HG02610 (cell line): ENCODE data around the gene NOA1.
"Not testable (repeated sequence)": the region's sequence is repeated elsewhere in the genome, so short reads cannot be mapped to it uniquely, and the experiment has no call there.

Source experiments
- ATAC-seq: cut with Tn5 transposase; IDR thresholded peaks from one replicate; pipeline ENCODE4 v1.9.1; 2021; ENCODE audit warnings: mild to moderate bottlenecking, moderate library complexity; ENCODE audit not compliant: unreplicated experiment

NOA1 gene

DNA sequence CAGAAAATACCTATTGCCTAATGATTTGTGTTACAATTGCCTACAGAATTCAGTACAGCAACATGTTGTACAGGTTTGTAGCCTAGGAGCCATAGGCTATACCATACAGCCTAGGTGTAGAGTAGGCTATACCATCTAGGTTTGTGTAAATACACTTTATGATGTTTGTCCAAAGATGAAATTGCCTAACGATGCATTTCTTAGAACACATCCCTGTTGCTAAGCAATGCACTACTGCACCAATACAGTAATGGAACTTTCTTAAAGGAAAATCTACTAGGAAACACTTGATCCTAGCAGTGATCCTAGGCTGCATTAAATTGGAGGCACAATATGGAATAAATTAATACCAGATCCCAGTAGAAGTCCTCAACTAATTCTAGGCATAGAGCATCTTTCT, 18.3 kb downstream of the NOA1 start:
- no peak for ATAC-seq

DNA sequence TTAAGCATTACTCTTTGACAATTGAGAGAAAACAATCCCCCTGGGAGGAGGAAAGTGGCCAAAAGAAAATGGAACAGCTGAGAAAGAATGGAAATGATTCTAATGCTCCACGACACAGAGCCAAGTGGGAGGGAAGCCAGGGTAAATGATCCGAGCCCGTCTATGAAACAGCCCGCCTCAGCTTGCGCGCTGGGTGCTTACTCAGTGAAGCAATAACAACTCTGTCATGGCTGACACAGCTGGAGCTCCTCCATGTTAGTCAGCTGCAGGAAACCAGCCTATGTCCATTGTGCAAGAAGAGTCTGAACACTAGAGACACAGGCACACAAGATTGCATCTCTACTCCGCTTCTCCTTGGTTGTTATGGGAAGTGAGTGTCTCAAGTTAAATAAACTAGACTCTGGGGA, 19.3 kb downstream of the NOA1 start:
- no peak for ATAC-seq

DNA sequence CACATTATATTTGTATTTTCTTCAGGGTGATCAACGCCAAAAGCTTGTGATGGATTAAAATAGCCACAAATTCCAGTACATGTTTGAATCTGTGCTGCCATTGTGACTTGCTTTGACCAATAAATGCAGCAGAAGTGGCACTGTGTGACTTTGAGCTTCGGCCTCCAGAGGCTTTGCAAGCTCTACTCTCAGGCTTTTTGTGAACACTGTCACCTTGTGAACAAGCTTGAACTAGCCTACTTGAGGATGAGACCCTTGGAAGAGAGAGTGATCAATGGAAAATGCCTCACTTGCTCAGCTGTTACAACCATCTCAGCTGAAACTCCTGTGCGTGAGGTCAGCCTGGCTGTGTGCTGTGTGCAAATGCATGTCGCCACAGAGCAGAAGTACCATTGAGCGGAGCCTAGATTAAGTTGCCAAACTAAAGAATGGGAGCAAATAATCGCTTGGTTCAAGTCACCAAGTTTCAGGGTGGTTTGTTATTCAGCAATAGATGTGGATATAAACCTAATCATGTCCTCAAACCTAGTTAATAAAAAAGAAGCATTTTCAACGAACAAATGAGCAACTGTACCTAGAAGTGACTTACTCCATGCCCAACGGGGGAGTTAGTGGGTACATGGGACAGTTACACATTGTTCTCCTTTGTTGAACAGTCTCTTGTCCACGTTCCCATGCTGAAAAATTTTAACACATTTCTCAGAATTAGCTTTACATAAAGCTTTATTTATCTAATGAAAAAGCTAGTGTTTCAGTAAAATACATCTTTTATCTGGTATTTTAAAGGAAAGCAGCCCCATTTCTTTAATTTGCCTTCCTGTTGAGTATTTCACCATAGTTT, 23.5 kb downstream of the NOA1 start:
- ATAC-seq: no peak

DNA sequence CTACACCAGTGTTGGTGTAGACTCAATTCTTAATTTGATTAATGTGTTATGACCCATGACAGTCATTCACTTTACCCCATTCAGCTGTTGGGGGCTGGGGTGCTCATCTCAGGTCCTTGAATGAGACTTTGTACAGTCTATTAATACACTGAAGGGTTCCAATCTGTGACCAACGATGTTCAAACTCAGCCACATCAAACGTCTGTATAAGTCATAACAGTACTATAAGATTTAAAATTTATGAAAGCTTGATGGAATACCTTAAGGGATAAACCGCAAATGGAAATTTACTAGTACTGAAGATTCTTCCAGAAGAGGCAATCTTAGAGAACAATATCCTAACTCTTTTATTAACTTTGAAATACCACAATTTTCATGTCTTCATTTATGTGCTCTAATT, 36.0 kb downstream of the NOA1 start:
- ATAC-seq: peak; percentile 43

DNA sequence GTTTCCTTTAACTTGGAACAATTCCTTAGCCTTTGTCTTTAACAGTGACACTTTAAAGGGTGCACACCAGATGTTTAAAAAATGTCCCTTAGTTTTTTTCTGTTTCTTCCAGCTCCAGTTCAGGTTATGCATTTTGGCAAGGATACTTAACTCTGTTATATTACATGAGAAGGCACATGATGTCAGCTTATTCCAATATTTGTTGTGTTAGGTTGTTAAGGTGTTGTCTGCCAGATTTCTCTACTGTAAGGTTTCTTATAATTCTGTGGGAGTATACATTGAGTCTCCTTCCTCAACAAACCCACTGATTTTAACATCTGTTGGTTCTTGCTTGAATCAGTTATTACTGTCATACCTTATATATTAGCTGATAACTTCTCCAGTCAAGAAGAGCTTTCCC, 36.4 kb downstream of the NOA1 start:
- ATAC-seq: no peak

- no peak for ATAC-seq
Measured at GRCh38 chr4:56940403-56940802, 37.0 kb downstream of the NOA1 start.

DNA sequence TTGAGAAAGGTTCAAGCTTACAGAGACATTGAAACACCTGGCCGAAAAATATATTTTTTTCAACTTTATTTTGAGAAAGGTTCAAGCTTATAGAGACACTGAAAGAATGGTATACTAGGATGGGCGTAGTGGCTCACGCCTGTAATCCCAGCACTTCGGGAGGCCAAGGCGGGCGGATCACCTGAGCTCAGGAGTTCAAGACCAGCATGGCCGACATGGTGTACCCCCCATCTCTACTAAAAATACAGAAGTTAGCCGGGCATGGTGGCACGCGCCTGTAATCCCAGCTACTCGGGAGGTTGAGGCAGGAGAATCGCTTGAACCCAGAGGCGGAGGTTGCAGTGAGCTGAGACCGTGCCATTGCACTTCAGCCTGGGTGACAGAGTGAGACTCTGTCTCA, 37.6 kb downstream of the NOA1 start:
- ATAC-seq: not testable (repeated sequence)

GRCh38 chr4:56937262-56937661, 40.1 kb downstream of the NOA1 start:
- ATAC-seq: no peak

DNA sequence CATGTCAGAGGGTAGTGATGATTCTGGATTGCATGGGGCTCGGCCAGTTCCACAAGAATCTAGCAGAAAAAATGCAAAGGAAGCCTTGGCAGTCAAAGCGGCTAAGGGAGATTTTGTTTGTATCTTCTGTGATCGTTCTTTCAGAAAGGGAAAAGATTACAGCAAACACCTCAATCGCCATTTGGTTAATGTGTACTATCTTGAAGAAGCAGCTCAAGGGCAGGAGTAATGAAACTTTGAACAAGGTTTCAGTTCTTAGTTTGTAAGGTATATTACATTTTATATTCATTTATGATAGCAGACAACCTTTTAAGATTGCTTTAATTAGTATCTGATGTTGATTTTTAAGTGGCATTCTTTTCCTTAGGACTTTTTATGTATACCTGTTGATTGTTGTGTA, 45.5 kb downstream of the NOA1 start:
- no peak for ATAC-seq

DNA sequence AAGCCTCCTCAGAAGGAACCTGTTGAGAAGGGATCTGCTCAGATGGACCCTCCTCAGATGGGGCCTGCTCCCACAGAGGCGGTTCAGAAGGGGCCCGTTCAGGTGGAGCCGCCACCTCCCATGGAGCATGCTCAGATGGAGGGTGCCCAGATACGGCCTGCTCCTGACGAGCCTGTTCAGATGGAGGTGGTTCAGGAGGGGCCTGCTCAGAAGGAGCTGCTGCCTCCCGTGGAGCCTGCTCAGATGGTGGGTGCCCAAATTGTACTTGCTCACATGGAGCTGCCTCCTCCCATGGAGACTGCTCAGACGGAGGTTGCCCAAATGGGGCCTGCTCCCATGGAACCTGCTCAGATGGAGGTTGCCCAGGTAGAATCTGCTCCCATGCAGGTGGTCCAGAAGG, 46.8 kb downstream of the NOA1 start:
- no peak for ATAC-seq

GRCh38 chr4:56927196-56927595, 50.2 kb downstream of the NOA1 start:
- no peak for ATAC-seq

GRCh38 chr4:56914977-56915376, 62.4 kb downstream of the NOA1 start:
- not testable (repeated sequence) for ATAC-seq

DNA sequence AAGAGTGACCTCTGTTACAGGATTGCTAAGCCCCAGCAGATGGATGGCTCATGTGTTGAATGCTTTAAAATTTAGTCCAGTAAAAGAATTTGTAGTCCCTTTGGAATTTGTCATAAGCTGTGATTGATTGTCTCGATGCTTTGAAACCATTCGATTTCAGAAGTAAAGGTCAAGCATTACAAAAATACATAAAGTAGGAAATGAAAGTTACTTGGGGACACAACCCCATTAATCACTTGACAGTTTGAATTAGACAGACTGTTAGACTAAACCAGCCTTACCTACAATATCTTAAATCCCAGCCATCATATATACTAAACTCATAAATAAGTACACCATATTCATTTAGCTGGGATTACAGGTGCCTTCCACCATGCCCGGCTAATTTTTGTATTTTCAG, 63.1 kb downstream of the NOA1 start:
- ATAC-seq: no peak
